ENCODE results near the gene PLIN3. TPM values are rescaled to one million over a fixed set of nuclear protein-coding genes. Genes with fewer than 3 reads are reported as not detected.

Gene PLIN3
- total RNA-seq, 4 donors from 2014 or later: 14.8 to 66.1 (median 30.8) TPM

DNA sequence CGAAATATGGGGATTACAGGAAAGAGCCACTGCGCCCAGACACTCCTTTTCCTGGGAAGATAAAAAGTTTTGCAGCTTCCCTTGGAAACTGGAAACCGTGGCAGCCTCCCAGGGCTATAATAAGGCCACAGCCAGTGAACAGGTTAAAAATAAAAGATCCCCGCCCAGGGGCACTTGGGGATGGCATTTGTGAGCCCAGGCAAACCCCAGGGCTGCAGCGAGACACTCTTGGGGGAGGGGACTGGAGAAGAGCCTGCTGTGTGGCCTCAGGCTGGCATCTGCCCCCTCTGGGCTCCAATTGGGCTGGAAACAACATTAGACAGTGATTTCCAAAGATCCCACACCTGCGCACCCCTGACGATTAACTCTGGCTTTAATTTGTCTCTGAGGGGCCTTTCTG lies 64.8 kb downstream of the PLIN3 start:
- TF ChIP-seq, protein P1, sequence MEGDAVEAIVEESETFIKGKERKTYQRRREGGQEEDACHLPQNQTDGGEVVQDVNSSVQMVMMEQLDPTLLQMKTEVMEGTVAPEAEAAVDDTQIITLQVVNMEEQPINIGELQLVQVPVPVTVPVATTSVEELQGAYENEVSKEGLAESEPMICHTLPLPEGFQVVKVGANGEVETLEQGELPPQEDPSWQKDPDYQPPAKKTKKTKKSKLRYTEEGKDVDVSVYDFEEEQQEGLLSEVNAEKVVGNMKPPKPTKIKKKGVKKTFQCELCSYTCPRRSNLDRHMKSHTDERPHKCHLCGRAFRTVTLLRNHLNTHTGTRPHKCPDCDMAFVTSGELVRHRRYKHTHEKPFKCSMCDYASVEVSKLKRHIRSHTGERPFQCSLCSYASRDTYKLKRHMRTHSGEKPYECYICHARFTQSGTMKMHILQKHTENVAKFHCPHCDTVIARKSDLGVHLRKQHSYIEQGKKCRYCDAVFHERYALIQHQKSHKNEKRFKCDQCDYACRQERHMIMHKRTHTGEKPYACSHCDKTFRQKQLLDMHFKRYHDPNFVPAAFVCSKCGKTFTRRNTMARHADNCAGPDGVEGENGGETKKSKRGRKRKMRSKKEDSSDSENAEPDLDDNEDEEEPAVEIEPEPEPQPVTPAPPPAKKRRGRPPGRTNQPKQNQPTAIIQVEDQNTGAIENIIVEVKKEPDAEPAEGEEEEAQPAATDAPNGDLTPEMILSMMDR (IDR thresholded peaks at IDR 0.05; ENCODE audit: low read depth): no peak

DNA sequence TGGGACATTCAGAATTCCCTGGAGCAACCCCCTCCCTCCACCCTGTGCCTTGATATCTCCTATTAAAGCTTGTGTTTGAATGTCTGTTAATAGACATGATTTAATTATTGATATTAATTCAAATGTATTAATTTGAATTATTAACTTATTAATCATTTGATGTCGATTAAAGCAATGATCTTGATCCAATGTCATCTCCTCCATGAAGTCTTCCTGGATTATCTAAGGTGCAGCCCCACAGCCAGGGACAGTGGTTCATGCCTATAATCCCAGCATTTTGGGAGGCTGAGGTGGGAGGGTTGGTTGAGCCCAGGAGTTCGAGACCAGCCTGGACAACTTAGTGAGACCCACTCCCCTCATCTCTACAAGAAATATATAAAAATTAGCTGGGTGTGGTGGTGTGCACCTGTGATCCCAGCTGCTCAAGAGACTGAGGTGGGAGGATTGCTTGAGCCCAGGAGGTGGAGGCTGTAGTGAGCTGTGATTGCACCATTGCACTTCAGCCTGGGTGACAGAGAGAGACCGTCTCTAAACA lies 66.3 kb downstream of the PLIN3 start:
- TF ChIP-seq, protein P1 (IDR thresholded peaks at IDR 0.05; ENCODE audit: low read depth): no peak

DNA sequence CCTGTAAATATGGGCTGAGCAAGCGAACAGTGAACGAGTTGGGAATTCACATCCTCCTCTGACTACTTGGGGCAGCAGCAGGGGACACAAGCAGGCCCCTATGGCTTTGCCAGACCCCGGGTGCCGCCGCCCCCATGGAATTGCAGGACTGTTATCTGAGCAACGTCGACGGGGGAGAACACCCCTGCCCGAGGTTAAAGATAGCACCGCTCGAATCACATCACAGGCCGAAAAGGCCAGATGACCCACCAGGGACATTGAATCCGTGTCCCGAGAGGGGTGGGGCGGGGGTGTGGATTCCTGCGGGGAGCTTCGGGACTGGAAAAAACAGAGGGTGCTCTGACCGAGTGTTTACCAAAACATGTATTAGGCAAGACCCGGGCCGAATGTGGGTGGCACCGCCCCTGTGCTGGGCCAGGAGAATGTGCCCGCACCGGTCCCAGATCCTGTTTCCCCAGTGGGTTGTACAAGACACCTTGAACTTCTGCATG lies 66.8 kb downstream of the PLIN3 start:
- TF ChIP-seq, protein P1 (IDR thresholded peaks at IDR 0.05; ENCODE audit: low read depth): no peak

DNA sequence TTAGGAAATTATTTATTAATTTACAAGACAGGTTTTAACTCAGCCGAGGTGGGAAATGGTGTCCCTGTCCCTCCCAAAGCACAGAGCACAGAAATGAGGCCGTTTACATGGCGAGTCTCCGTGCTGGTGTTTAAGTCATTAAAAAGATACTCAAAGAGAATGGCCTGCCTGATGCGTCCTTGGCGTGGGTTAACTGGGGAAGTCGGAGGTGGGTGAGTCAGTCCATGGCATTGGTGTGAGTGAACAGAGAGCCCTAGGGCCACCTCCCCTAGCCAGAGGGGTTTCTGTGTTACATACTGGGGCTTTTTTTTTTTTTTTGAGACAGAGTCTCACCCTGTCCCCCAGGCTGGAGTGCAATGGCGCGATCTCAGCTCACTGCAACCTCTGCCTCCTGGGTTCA lies 72.1 kb downstream of the PLIN3 start:
- TF ChIP-seq, protein P1 (IDR thresholded peaks at IDR 0.05; ENCODE audit: low read depth): no peak

DNA sequence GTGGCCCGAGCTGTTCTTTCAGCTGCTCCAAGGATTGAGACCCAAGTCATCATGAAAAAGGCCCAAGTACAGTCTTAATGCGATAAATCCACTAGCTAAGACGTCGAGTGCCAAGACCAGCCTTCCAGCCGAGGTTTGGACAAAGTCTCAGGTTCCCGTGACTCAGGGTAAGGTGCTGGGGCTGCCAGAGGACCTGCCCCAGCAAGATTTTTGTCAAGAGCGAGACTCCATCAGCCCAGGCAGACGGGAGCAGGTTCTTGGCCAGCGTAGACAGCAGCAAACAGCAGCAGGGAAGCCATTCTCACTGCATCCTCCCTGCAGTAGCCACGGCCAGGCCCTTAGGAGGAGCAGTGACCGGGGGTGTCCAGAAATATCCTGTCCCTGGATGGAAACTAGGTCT lies 72.5 kb downstream of the PLIN3 start:
- TF ChIP-seq, protein P1 (IDR thresholded peaks at IDR 0.05; ENCODE audit: low read depth): no peak

DNA sequence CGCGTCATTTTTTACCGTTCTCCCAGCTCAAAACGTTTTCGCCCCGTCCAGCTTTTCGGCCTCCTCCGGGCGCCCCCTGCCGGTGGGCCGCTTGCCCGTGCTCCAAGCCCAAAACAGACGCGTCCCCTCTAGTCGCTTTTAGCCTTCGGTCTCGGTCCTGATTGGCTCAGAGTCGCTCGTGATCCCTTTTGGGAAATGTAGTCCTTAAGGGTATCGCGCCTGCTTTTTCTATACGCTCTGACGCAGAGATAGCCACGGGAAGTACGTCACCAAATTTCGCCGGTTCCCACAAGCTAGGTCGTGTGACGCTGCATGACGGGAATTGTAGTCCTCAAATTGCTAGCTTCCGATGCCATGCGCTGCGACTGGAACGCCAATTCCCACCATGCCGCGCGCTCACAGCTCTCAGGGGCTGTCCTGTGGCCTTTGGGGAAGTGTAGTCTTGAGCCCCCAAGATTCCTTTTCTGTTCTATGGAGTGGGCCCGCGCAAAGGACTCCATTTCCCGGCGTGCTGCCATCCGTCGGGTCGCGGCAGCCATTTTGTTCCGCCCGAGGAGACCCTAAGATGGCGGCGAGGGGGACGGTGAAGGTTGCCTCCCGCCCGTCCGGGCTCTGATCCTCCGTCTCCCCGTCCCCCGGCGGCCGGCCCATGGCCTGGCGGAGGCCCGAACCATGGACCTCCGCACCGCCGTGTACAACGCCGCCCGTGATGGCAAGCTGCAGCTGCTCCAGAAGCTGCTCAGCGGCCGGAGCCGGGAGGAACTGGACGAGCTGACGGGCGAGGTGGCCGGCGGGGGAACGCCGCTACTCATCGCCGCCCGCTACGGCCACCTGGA lies 76.1 kb downstream of the PLIN3 start, which contains the start of gene FEM1A:
FEM1A (plus strand) TSS at position 552 of the 836 bp plus-strand sequence; CDS start at position 673, 121 bp downstream.
- TF ChIP-seq, protein P1 (IDR thresholded peaks at IDR 0.05; ENCODE audit: low read depth): no peak

Other genes with a start within 250 kb of the PLIN3 start
- gene TNFAIP8L1, start 228.2 kb downstream of the PLIN3 start, total RNA-seq: 1 to 10 TPM; 1.5 to 7.0 (median 2.1) TPM
- gene MYDGF, start 197.3 kb downstream of the PLIN3 start, total RNA-seq: 10 to 100 TPM; 32.4 to 45.6 (median 35.4) TPM
- 100 to 1,000 TPM in 1 of 4 donors, 10 to 100 TPM in 3; 31.1 to 109 (median 48.6) TPM for gene DPP9, start 143.8 kb downstream of the PLIN3 start, total RNA-seq
- 10 to 100 TPM in 1 of 4 donors, 1 to 10 TPM in 3; 7.3 to 14.5 (median 8.0) TPM for gene FEM1A, start 75.9 kb downstream of the PLIN3 start, total RNA-seq
- 1 to 10 TPM; 3.9 to 9.0 (median 4.9) TPM for gene TICAM1, start 36.0 kb downstream of the PLIN3 start, total RNA-seq
- 1 to 10 TPM in 3 of 4 donors, under 1 TPM in 1; 0.33 to 1.9 (median 1.5) TPM for gene ARRDC5, start 35.2 kb upstream of the PLIN3 start, total RNA-seq
- 1 to 10 TPM in 2 of 4 donors, under 1 TPM in 2; 0.57 to 1.3 (median 1.0) TPM for gene UHRF1, start 41.8 kb upstream of the PLIN3 start, total RNA-seq
- 10 to 100 TPM; 19.4 to 56.1 (median 28.5) TPM for gene KDM4B, start 101.4 kb upstream of the PLIN3 start, total RNA-seq